ENCODE measurements around the gene CARS2.
A peak's percentile ranks its signal among the peaks of the same experiment; 100 is the strongest.

CARS2 gene

GRCh38 chr13:110705826-110706569 lies at the start of gene CARS2:
Gene CARS2, minus strand, starts transcription at chr13:110706116. Its CDS starts 23 bp downstream, at chr13:110706093.
- H3K27ac ChIP-seq, result peak within 1 kb of the TSS; percentile 89
- TF ChIP-seq ZFX (IDR thresholded peaks at IDR 0.05) (peak; percentile 95), CTCF (conservative IDR thresholded peaks at IDR 0.05) (no peak; the same call in 1 of the 2 replicates)

GRCh38 chr13:110748271-110748670 lies 42.4 kb upstream of the CARS2 start:
- no peak overlapping the region for H3K27ac ChIP-seq
- no peak for TF ChIP-seq CTCF (conservative IDR thresholded peaks at IDR 0.05)
- no peak for TF ChIP-seq ZFX (IDR thresholded peaks at IDR 0.05)

GRCh38 chr13:110746438-110746837 lies 40.5 kb upstream of the CARS2 start:
- no peak for TF ChIP-seq ZFX (IDR thresholded peaks at IDR 0.05)
- TF ChIP-seq CTCF (conservative IDR thresholded peaks at IDR 0.05), result no peak
- H3K27ac ChIP-seq, result no peak overlapping the region

- H3K27ac ChIP-seq, result no peak overlapping the region
- TF ChIP-seq ZFX (IDR thresholded peaks at IDR 0.05), result no peak
- TF ChIP-seq CTCF (conservative IDR thresholded peaks at IDR 0.05), result no peak
Measured at GRCh38 chr13:110743687-110744086, 37.8 kb upstream of the CARS2 start.

GRCh38 chr13:110737555-110737954 lies 31.6 kb upstream of the CARS2 start:
- TF ChIP-seq ZFX (IDR thresholded peaks at IDR 0.05) (no peak), CTCF (conservative IDR thresholded peaks at IDR 0.05) (no peak)
- H3K27ac ChIP-seq, result no peak overlapping the region

GRCh38 chr13:110734561-110734960 lies 28.6 kb upstream of the CARS2 start:
- no peak for TF ChIP-seq ZFX (IDR thresholded peaks at IDR 0.05)
- no peak for TF ChIP-seq CTCF (conservative IDR thresholded peaks at IDR 0.05)
- no peak overlapping the region for H3K27ac ChIP-seq

GRCh38 chr13:110731072-110731471 lies 25.2 kb upstream of the CARS2 start:
- no peak for TF ChIP-seq CTCF (conservative IDR thresholded peaks at IDR 0.05)
- no peak for TF ChIP-seq ZFX (IDR thresholded peaks at IDR 0.05)
- no peak overlapping the region for H3K27ac ChIP-seq

Measured in C4-2B (cell line).